SK-N-SH (cell line): ENCODE results near the gene FARSA. TPM values are rescaled to one million over a fixed set of nuclear protein-coding genes. Genes with fewer than 3 reads are reported as not detected.

Source experiments
- CTCF ChIA-PET: fragments of 300-600, 350-600 bp; formaldehyde crosslinking; extraction: SDS; loops from one replicate; lab custom pipeline; 2021; lab: Yijun Ruan, JAX
- POLR2A ChIA-PET: fragments of 350-600 bp; sonication (Branson Sonifier 250); formaldehyde crosslinking; extraction: SDS; loops from one replicate; lab custom pipeline; 2020; ENCODE audit warnings: antibody characterized with exemption, inconsistent platforms; lab: Yijun Ruan, JAX
- DNase-seq: peaks from one replicate; pipeline ENCODE4 v3.0.0; 2012
- H2AFZ ChIP-seq: fragments of 200-600 bp; sonication (generic); 2 replicates; pipeline ENCODE4 v1.8.1; 2016; ENCODE audit warnings: antibody characterized with exemption, mild to moderate bottlenecking, low read depth
- H3F3A ChIP-seq: fragments of 200-600 bp; sonication (generic); replicated peaks from 2 replicates; pipeline ENCODE3; 2016; ENCODE audit warnings: antibody characterized with exemption, mild to moderate bottlenecking; ENCODE audit not compliant: insufficient read depth
- H3K27ac ChIP-seq, 2 experiments: fragments of 200-500 bp in 1 of 2; fragments of 200-600 bp in 1 of 2; sonication (Bioruptor generic) in 1 of 2; sonication (generic), shearing (Covaris generic) in 1 of 2; 2 replicates each; pipeline versions ENCODE4 v1.5.1 to v1.6.1; 2014 to 2016; ENCODE audit warnings: low read depth in 2 of 2, inconsistent platforms in 1 of 2, low read length in 1 of 2, mild to moderate bottlenecking in 1 of 2, mixed read lengths in 1 of 2
- H3K27me3 ChIP-seq: fragments of 200-600 bp; sonication (generic), shearing (Covaris generic); 2 replicates; pipeline ENCODE4 v1.6.1; 2016; ENCODE audit warnings: mixed run types; ENCODE audit not compliant: insufficient read depth
- H3K36me3 ChIP-seq, 2 experiments: fragments of 200-500 bp in 1 of 2; fragments of 200-600 bp in 1 of 2; sonication (Bioruptor generic) in 1 of 2; sonication (generic) in 1 of 2; replicated peaks in 1 of 2; 2 replicates each; pipeline versions ENCODE3 to v1.5.1; 2014 to 2016; ENCODE audit warnings: low read length in 1 of 2, mild to moderate bottlenecking in 1 of 2; ENCODE audit not compliant: insufficient read depth in 2 of 2, control insufficient read depth in 1 of 2
- H3K4me1 ChIP-seq, 2 experiments: fragments of 200-500 bp in 1 of 2; fragments of 200-600 bp in 1 of 2; sonication (Bioruptor generic) in 1 of 2; sonication (generic), shearing (Covaris generic) in 1 of 2; 2 replicates each; pipeline versions ENCODE4 v1.5.1 to v1.6.1; 2014 to 2016; ENCODE audit warnings: low read depth in 1 of 2, low read length in 1 of 2, mixed run types in 1 of 2; ENCODE audit not compliant: insufficient read depth in 2 of 2, control insufficient read depth in 1 of 2
- H3K4me2 ChIP-seq: fragments of 200-600 bp; sonication (generic), shearing (Covaris generic); 2 replicates; pipeline ENCODE4 v1.6.1; 2017; ENCODE audit warnings: mixed run types
- H3K4me3 ChIP-seq, 2 experiments: fragments of 200-500 bp in 1 of 2; fragments of 200-600 bp in 1 of 2; sonication (Bioruptor generic) in 1 of 2; sonication (generic), shearing (Covaris generic) in 1 of 2; 2 replicates each; pipeline versions ENCODE4 v1.5.1 to v1.8.1; 2014 to 2016; ENCODE audit warnings: low read depth in 2 of 2, inconsistent platforms in 1 of 2, low read length in 1 of 2, mild to moderate bottlenecking in 1 of 2, mixed read lengths in 1 of 2, moderate library complexity in 1 of 2
- H3K79me2 ChIP-seq: fragments of 200-600 bp; sonication (generic); 2 replicates; pipeline ENCODE4 v1.8.1; 2017; ENCODE audit warnings: mild to moderate bottlenecking; ENCODE audit not compliant: insufficient read depth
- H3K9ac ChIP-seq: fragments of 200-600 bp; sonication (generic); 2 replicates; pipeline ENCODE4 v1.6.1; 2017; ENCODE audit warnings: mixed run types
- H3K9me2 ChIP-seq: fragments of 200-600 bp; sonication (generic); 2 replicates; pipeline ENCODE4 v1.6.1; 2017; ENCODE audit warnings: mixed run types
- H3K9me3 ChIP-seq: fragments of 200-600 bp; sonication (generic); 2 replicates; pipeline ENCODE4 v1.6.1; 2017; ENCODE audit warnings: mixed run types, mild to moderate bottlenecking, moderate library complexity
- H4K20me1 ChIP-seq: fragments of 200-600 bp; sonication (generic); 2 replicates; pipeline ENCODE4 v1.6.1; 2017; ENCODE audit warnings: mild to moderate bottlenecking, mixed run types; ENCODE audit not compliant: insufficient read depth
- CHD2 ChIP-seq: fragments of 150-350 bp; IDR thresholded peaks from 2 replicates; pipeline ENCODE4 v1.6.1; 2018; ENCODE audit warnings: low read length; ENCODE audit not compliant: partially characterized antibody
- EZH2phosphoT487 ChIP-seq: fragments of 200-600 bp; sonication (generic); IDR thresholded peaks from 2 replicates; pipeline ENCODE4 v1.6.1; 2017; ENCODE audit warnings: low read depth, mixed run types, mild to moderate bottlenecking, antibody characterized with exemption, moderate library complexity, borderline replicate concordance
- FOXM1 ChIP-seq: IDR thresholded peaks from 2 replicates; pipeline ENCODE4 v1.4.0; 2012; ENCODE audit warnings: low read depth, mild to moderate bottlenecking
- GABPA ChIP-seq: IDR thresholded peaks from 2 replicates; pipeline ENCODE4 v1.4.0; 2012; ENCODE audit warnings: low read depth, mild to moderate bottlenecking
- GATA2 ChIP-seq: sonication (generic); formaldehyde crosslinking; IDR thresholded peaks from 2 replicates; pipeline ENCODE4 v1.5.0; 2020; ENCODE audit warnings: mild to moderate bottlenecking, missing genetic modification reagents
- JUND ChIP-seq: IDR thresholded peaks from 2 replicates; pipeline ENCODE4 v1.4.0; 2012
- MXI1 ChIP-seq: IDR thresholded peaks from 2 replicates; pipeline ENCODE4 v1.6.1; 2012; ENCODE audit warnings: mild to moderate bottlenecking, low read depth, low read length, improper control_type of control experiment
- NFIC ChIP-seq: IDR thresholded peaks from 2 replicates; pipeline ENCODE4 v1.4.0; 2012; ENCODE audit warnings: borderline replicate concordance
- POLR2AphosphoS5 ChIP-seq: IDR thresholded peaks from 2 replicates; pipeline ENCODE4 v1.6.1; 2012; ENCODE audit warnings: low read depth, low read length
- RAD21 ChIP-seq: IDR thresholded peaks from 2 replicates; pipeline ENCODE4 v1.6.1; 2012; ENCODE audit warnings: mild to moderate bottlenecking, low read length
- RCOR1 ChIP-seq: fragments of 150-350 bp; IDR thresholded peaks from 2 replicates; pipeline ENCODE4 v1.6.1; 2017; ENCODE audit warnings: antibody characterized with exemption, low read length
- RXRA ChIP-seq: IDR thresholded peaks from 2 replicates; pipeline ENCODE4 v1.4.0; 2012; ENCODE audit warnings: low read depth, mild to moderate bottlenecking, borderline replicate concordance
- TAF1 ChIP-seq: IDR thresholded peaks from 2 replicates; pipeline ENCODE4 v1.6.1; 2012; ENCODE audit warnings: low read depth, mild to moderate bottlenecking, low read length, moderate library complexity, borderline replicate concordance
- WGBS: methylation state at CpG from one replicate; pipeline ENCODE4 v1.1.6; 2017; ENCODE audit warnings: low lambda C conversion rate; 5-methylcytosine and 5-hydroxymethylcytosine counted together
- polyA plus RNA-seq, 3 experiments: library from polyadenylated mRNA; depleted of rRNA; stranded (reverse); fragments of >200 nt; gene quantifications; 2 replicates each; pipeline ENCODE4 v1.2.3, GENCODE V29; 2012
- TF ChIP-seq, protein P1 (sequence below): IDR thresholded peaks from 2 replicates; pipeline ENCODE4 v1.4.0; 2012; ENCODE audit warnings: low read depth, borderline replicate concordance
- TF ChIP-seq, protein P2 (sequence below): IDR thresholded peaks from 2 replicates; pipeline ENCODE4; 2012
- TF ChIP-seq, protein P3 (sequence below): IDR thresholded peaks from 2 replicates; pipeline ENCODE4 v1.4.0; 2012; ENCODE audit warnings: low read depth, borderline replicate concordance
- TF ChIP-seq, protein P4 (sequence below): fragments of 150-350 bp; IDR thresholded peaks from 2 replicates; pipeline ENCODE4 v1.6.1; 2016; ENCODE audit warnings: mild to moderate bottlenecking, low read depth, low read length

Gene FARSA
- polyA plus RNA-seq, 1 of the 3 experiments (the other 2 are of a cell fraction): 170 TPM

DNA sequence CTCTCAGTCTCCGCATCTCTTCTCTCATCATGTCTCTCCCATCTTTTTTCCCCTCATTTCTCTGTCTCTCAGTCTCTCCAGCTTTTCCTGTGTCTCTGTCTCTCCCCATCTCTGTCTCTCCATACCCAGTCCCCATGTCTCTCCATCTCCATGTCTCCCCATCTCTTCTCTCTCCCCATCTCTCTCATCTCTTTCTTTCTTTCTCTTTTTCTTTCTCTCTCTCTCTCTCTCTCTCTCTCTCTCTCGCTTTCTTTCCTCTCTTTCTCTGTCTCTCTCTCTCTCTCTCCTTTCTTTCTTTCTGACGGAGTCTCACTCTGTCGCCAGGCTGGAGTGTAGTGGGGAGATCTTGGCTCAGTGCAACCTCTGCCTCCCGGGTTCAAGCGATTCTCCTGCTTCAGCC is 49.1 kb upstream of the FARSA start:
- POLR2A ChIA-PET: interaction anchor here (0.6 to 1.0 kb wide), 4 partner anchors 72 to 121 kb away, joined by 3 to 6 read pairs (median 3); no protein-coding TSS in a partner anchor

DNA sequence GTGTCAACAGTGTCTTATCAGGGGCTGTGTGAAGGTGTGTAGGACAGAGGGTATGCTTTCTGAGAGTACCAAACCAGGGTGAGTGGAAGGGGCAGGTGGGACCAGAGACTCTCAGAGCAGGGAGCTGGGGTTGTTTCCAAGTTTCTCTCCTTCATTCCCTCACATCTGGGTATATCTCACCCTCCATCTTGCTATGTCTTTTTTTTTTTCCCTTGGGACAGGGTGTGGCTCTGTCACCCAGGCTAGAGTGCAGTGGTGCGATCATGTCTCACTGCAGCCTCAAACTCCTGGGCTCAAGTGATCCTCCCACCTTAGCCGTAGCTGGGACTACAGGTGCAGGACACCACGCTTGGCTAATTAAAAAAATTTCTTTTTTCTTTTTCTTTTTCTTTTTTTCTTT is 46.5 kb upstream of the FARSA start:
- H3K9me3 ChIP-seq: no peaks in the 10 kb centered on the region
- no peak overlapping the region for H2AFZ ChIP-seq
- no peak overlapping the region for H3K4me3 ChIP-seq
- H3F3A ChIP-seq: no peaks in the 10 kb centered on the region
- ChIA-PET CTCF (interaction anchor here (1.2 to 24.6 kb wide), 5 partner anchors 14 to 283 kb away, joined by 4 to 603 read pairs (median 256); partner anchors contain the start of genes DAND5 and NACC1), POLR2A (interaction anchor here (0.6 kb wide), 2 partner anchors 84 to 816 kb away, joined by 3 to 9 read pairs; no protein-coding TSS in a partner anchor)
- H3K27me3 ChIP-seq: no peaks in the 10 kb centered on the region
- no peaks in the 10 kb centered on the region for H4K20me1 ChIP-seq
- 94% methylated on average over 3 of the region's 3 CpGs for WGBS
- H3K79me2 ChIP-seq: no peaks in the 10 kb centered on the region
- H3K4me2 ChIP-seq: no peak overlapping the region
- no peak for DNase-seq
- H3K27ac ChIP-seq: no peak overlapping the region
- H3K4me1 ChIP-seq: peaks cover 0 to 10% of the 10 kb centered on the region in 2 experiments; a peak in 1 of 4 replicates
- no peaks in the 10 kb centered on the region for H3K36me3 ChIP-seq
- H3K9me2 ChIP-seq: no peaks in the 10 kb centered on the region
- H3K9ac ChIP-seq: no peak overlapping the region
- no peak for TF ChIP-seq JUND
- TF ChIP-seq FOXM1: no peak
- no peak for TF ChIP-seq GABPA
- no peak for TF ChIP-seq RCOR1
- TF ChIP-seq, protein P1, sequence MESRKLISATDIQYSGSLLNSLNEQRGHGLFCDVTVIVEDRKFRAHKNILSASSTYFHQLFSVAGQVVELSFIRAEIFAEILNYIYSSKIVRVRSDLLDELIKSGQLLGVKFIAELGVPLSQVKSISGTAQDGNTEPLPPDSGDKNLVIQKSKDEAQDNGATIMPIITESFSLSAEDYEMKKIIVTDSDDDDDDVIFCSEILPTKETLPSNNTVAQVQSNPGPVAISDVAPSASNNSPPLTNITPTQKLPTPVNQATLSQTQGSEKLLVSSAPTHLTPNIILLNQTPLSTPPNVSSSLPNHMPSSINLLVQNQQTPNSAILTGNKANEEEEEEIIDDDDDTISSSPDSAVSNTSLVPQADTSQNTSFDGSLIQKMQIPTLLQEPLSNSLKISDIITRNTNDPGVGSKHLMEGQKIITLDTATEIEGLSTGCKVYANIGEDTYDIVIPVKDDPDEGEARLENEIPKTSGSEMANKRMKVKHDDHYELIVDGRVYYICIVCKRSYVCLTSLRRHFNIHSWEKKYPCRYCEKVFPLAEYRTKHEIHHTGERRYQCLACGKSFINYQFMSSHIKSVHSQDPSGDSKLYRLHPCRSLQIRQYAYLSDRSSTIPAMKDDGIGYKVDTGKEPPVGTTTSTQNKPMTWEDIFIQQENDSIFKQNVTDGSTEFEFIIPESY: no peak
- TF ChIP-seq RAD21: no peak
- TF ChIP-seq POLR2AphosphoS5: no peak
- TF ChIP-seq EZH2phosphoT487: no peak
- no peak for TF ChIP-seq RXRA
- no peak for TF ChIP-seq NFIC
- TF ChIP-seq GATA2 (CRISPR knock-in tag): no peak

More for the DNA sequence above, 49.1 kb upstream of the FARSA start:
- WGBS: 96% methylated on average over 6 of the region's 6 CpGs
- Histone ChIP-seq H3K9ac (peak overlapping the region; percentile 67; the same call in 1 of the 2 replicates), H4K20me1 (no peaks in the 10 kb centered on the region), H3K79me2 (no peaks in the 10 kb centered on the region), H3K27me3 (no peaks in the 10 kb centered on the region), H3K27ac (no peak overlapping the region), H3F3A (no peaks in the 10 kb centered on the region), H3K9me3 (no peaks in the 10 kb centered on the region), H2AFZ (no peak overlapping the region), H3K4me3 (no peak overlapping the region), H3K4me1 (peaks cover 0 to 8% of the 10 kb centered on the region in 2 experiments; a peak in 1 of 4 replicates), H3K36me3 (no peaks in the 10 kb centered on the region), H3K4me2 (peak overlapping the region; percentile 66; the same call in 1 of the 2 replicates), H3K9me2 (no peaks in the 10 kb centered on the region)
- CTCF ChIA-PET: interaction anchor here (0.9 to 24.6 kb wide), 16 partner anchors 16 to 280 kb away, joined by 3 to 603 read pairs (median 9); no protein-coding TSS in a partner anchor
- TF ChIP-seq, protein P2, sequence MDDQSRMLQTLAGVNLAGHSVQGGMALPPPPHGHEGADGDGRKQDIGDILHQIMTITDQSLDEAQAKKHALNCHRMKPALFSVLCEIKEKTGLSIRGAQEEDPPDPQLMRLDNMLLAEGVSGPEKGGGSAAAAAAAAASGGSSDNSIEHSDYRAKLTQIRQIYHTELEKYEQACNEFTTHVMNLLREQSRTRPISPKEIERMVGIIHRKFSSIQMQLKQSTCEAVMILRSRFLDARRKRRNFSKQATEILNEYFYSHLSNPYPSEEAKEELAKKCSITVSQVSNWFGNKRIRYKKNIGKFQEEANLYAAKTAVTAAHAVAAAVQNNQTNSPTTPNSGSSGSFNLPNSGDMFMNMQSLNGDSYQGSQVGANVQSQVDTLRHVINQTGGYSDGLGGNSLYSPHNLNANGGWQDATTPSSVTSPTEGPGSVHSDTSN: no peak
- TF ChIP-seq MXI1 (no peak), CHD2 (no peak), JUND (no peak), TAF1 (no peak), RXRA (no peak), GATA2 (CRISPR knock-in tag) (no peak)
- TF ChIP-seq, protein P1: no peak
- TF ChIP-seq, protein P3, sequence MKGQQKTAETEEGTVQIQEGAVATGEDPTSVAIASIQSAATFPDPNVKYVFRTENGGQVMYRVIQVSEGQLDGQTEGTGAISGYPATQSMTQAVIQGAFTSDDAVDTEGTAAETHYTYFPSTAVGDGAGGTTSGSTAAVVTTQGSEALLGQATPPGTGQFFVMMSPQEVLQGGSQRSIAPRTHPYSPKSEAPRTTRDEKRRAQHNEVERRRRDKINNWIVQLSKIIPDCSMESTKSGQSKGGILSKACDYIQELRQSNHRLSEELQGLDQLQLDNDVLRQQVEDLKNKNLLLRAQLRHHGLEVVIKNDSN: no peak
- TF ChIP-seq, protein P4, sequence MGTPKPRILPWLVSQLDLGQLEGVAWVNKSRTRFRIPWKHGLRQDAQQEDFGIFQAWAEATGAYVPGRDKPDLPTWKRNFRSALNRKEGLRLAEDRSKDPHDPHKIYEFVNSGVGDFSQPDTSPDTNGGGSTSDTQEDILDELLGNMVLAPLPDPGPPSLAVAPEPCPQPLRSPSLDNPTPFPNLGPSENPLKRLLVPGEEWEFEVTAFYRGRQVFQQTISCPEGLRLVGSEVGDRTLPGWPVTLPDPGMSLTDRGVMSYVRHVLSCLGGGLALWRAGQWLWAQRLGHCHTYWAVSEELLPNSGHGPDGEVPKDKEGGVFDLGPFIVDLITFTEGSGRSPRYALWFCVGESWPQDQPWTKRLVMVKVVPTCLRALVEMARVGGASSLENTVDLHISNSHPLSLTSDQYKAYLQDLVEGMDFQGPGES: no peak
- no peak for DNase-seq
